Gastrocnemius medialis (tissue), 4 donors: ENCODE measurements around the gene PRKN.

ENCODE experiments used
- POLR2A ChIP-seq, 2 donors: fragments of 450-650 bp; IDR thresholded peaks; one replicate each; pipeline ENCODE4 v1.6.1; 2017; ENCODE audit warnings: antibody characterized with exemption in 2 of 2, mild to moderate bottlenecking in 2 of 2, moderate library complexity in 2 of 2
- TF ChIP-seq, protein P1 (sequence below), 5 experiments: fragments of 450-650 bp in 3 of 5; fragments of 200-600 bp in 2 of 5; sonication (generic) in 2 of 5; IDR thresholded peaks in 4 of 5; conservative IDR thresholded peaks in 1 of 5; 1 replicate in 4 of 5; 2 replicates in 1 of 5; pipeline ENCODE4 v1.5.1; 2016 to 2019; ENCODE audit warnings: antibody characterized with exemption in 5 of 5, mild to moderate bottlenecking in 3 of 5, moderate library complexity in 3 of 5

DNA sequence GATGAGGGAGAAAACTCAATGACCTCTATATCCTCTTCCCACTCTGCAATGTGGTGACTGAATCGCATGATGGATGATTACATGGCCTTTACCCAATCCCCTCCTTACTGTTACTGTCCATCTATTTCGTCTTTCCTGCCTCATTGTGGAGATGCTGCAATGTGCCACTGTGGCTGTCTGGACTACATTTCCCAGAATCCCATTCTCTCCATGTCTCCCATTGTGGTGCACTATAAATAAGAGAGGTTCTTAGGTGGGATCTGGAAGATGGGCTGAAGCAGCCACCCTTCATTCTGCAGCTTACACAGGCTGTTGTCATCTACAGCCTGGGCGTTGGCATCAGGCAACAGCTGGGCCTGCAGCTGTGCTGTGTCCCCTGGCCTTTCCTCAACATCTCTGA is 233.6 kb downstream of the PRKN start:
- TF ChIP-seq, protein P1, sequence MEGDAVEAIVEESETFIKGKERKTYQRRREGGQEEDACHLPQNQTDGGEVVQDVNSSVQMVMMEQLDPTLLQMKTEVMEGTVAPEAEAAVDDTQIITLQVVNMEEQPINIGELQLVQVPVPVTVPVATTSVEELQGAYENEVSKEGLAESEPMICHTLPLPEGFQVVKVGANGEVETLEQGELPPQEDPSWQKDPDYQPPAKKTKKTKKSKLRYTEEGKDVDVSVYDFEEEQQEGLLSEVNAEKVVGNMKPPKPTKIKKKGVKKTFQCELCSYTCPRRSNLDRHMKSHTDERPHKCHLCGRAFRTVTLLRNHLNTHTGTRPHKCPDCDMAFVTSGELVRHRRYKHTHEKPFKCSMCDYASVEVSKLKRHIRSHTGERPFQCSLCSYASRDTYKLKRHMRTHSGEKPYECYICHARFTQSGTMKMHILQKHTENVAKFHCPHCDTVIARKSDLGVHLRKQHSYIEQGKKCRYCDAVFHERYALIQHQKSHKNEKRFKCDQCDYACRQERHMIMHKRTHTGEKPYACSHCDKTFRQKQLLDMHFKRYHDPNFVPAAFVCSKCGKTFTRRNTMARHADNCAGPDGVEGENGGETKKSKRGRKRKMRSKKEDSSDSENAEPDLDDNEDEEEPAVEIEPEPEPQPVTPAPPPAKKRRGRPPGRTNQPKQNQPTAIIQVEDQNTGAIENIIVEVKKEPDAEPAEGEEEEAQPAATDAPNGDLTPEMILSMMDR (IDR thresholded peaks at IDR 0.05 in 4 of 5, conservative IDR thresholded peaks at IDR 0.05 in 1 of 5) = no peak
- no peak for TF ChIP-seq POLR2A (IDR thresholded peaks at IDR 0.05)
